T-helper 1 cell treated with Interleukin-12 subunit alpha and Interleukin-12 subunit beta and Interleukin-4 antibody, amounts not matched to agents 30 μg/mL and 1 μg/mL, for 36 hours (primary cell): ENCODE measurements around the gene CD96.
"Not testable (repeated sequence)": the region's sequence is repeated elsewhere in the genome, so short reads cannot be mapped to it uniquely, and the experiment has no call there.

ENCODE experiments used
- H3K27ac Mint-ChIP-seq: one replicate; pipeline ENCODE4 v1.8.0; 2021; ENCODE audit warnings: mild to moderate bottlenecking, mixed read lengths
- H3K27me3 Mint-ChIP-seq: one replicate; pipeline ENCODE4 v1.8.0; 2021; ENCODE audit warnings: low read depth, mixed read lengths
- H3K36me3 Mint-ChIP-seq: one replicate; pipeline ENCODE4 v1.8.0; 2021; ENCODE audit warnings: low read depth, mixed read lengths
- H3K4me1 Mint-ChIP-seq: one replicate; pipeline ENCODE4 v1.8.0; 2021; ENCODE audit warnings: low read depth, mixed read lengths
- H3K4me3 Mint-ChIP-seq: one replicate; pipeline ENCODE4 v1.8.0; 2021; ENCODE audit warnings: mild to moderate bottlenecking, moderate library complexity, mixed read lengths
- H3K9me3 Mint-ChIP-seq: one replicate; pipeline ENCODE4 v1.8.0; 2021; ENCODE audit warnings: mixed read lengths

CD96 gene

GRCh38 chr3:111539351-111540331 lies 2.4 kb upstream of the CD96 start:
- Mint-ChIP-seq H3K9me3 (no peaks in the 10 kb centered on the region), H3K27me3 (no peaks in the 10 kb centered on the region), H3K4me3 (peak overlapping the region; percentile 79), H3K36me3 (peaks cover 15% of the 10 kb centered on the region), H3K4me1 (peaks cover 40% of the 10 kb centered on the region), H3K27ac (peak overlapping the region; percentile 87)

GRCh38 chr3:111541391-111541790 lies 606 bp upstream of the CD96 start:
- H3K4me3 Mint-ChIP-seq = peak overlapping the region; percentile 97
- H3K4me1 Mint-ChIP-seq = peaks cover 56% of the 10 kb centered on the region
- peak overlapping the region; percentile 99 for H3K27ac Mint-ChIP-seq
- peaks cover 29% of the 10 kb centered on the region for H3K36me3 Mint-ChIP-seq
- H3K27me3 Mint-ChIP-seq = no peaks in the 10 kb centered on the region
- H3K9me3 Mint-ChIP-seq = no peaks in the 10 kb centered on the region

- Mint-ChIP-seq H3K27me3 (no peaks in the 10 kb centered on the region), H3K9me3 (no peaks in the 10 kb centered on the region), H3K4me1 (peaks cover 66% of the 10 kb centered on the region), H3K4me3 (peak overlapping the region; percentile 97), H3K36me3 (peaks cover 38% of the 10 kb centered on the region), H3K27ac (peak overlapping the region; percentile 99)
Measured at GRCh38 chr3:111542611-111543300, 759 bp downstream of the CD96 start.

GRCh38 chr3:111545349-111545748 lies 3.4 kb downstream of the CD96 start:
- Mint-ChIP-seq H3K9me3 (no peaks in the 10 kb centered on the region), H3K27ac (no peak overlapping the region), H3K27me3 (no peaks in the 10 kb centered on the region), H3K36me3 (peaks cover 45% of the 10 kb centered on the region), H3K4me1 (peaks cover 45% of the 10 kb centered on the region), H3K4me3 (no peak overlapping the region)

GRCh38 chr3:111547631-111548030 lies 5.6 kb downstream of the CD96 start:
- Mint-ChIP-seq H3K9me3 (no peaks in the 10 kb centered on the region), H3K27ac (no peak overlapping the region), H3K4me3 (no peak overlapping the region), H3K36me3 (peaks cover 43% of the 10 kb centered on the region), H3K27me3 (no peaks in the 10 kb centered on the region), H3K4me1 (peaks cover 42% of the 10 kb centered on the region)

- H3K27ac Mint-ChIP-seq = no peak overlapping the region
- H3K36me3 Mint-ChIP-seq = peaks cover 41% of the 10 kb centered on the region
- no peak overlapping the region for H3K4me3 Mint-ChIP-seq
- H3K27me3 Mint-ChIP-seq = no peaks in the 10 kb centered on the region
- H3K4me1 Mint-ChIP-seq = peaks cover 42% of the 10 kb centered on the region
- H3K9me3 Mint-ChIP-seq = no peaks in the 10 kb centered on the region
Measured at GRCh38 chr3:111548092-111548491, 6.1 kb downstream of the CD96 start.

GRCh38 chr3:111548756-111549155 lies 6.8 kb downstream of the CD96 start:
- no peak overlapping the region for H3K27ac Mint-ChIP-seq
- peaks cover 38% of the 10 kb centered on the region for H3K36me3 Mint-ChIP-seq
- H3K9me3 Mint-ChIP-seq = no peaks in the 10 kb centered on the region
- H3K27me3 Mint-ChIP-seq = no peaks in the 10 kb centered on the region
- H3K4me3 Mint-ChIP-seq = no peak overlapping the region
- H3K4me1 Mint-ChIP-seq = peaks cover 42% of the 10 kb centered on the region

- H3K4me1 Mint-ChIP-seq = peaks cover 23% of the 10 kb centered on the region
- H3K27me3 Mint-ChIP-seq, H3K27ac Mint-ChIP-seq, H3K4me3 Mint-ChIP-seq, H3K9me3 Mint-ChIP-seq: not testable (repeated sequence)
- H3K36me3 Mint-ChIP-seq = peaks cover 23% of the 10 kb centered on the region
Measured at GRCh38 chr3:111561902-111562301, 19.9 kb downstream of the CD96 start.

- Mint-ChIP-seq H3K27ac (no peak overlapping the region), H3K4me3 (no peak overlapping the region), H3K4me1 (peaks cover 48% of the 10 kb centered on the region), H3K36me3 (peaks cover 51% of the 10 kb centered on the region), H3K9me3 (no peaks in the 10 kb centered on the region), H3K27me3 (no peaks in the 10 kb centered on the region)
Measured at GRCh38 chr3:111566844-111567243, 24.8 kb downstream of the CD96 start.

- H3K4me3 Mint-ChIP-seq = no peak overlapping the region
- no peaks in the 10 kb centered on the region for H3K27me3 Mint-ChIP-seq
- peaks cover 48% of the 10 kb centered on the region for H3K36me3 Mint-ChIP-seq
- H3K4me1 Mint-ChIP-seq = peaks cover 47% of the 10 kb centered on the region
- no peaks in the 10 kb centered on the region for H3K9me3 Mint-ChIP-seq
- no peak overlapping the region for H3K27ac Mint-ChIP-seq
Measured at GRCh38 chr3:111568355-111568754, 26.4 kb downstream of the CD96 start.

- no peaks in the 10 kb centered on the region for H3K27me3 Mint-ChIP-seq
- H3K27ac Mint-ChIP-seq = no peak overlapping the region
- H3K4me3 Mint-ChIP-seq = no peak overlapping the region
- peaks cover 49% of the 10 kb centered on the region for H3K4me1 Mint-ChIP-seq
- peaks cover 50% of the 10 kb centered on the region for H3K36me3 Mint-ChIP-seq
- no peaks in the 10 kb centered on the region for H3K9me3 Mint-ChIP-seq
Measured at GRCh38 chr3:111568911-111569310, 26.9 kb downstream of the CD96 start.

- Mint-ChIP-seq H3K9me3 (no peaks in the 10 kb centered on the region), H3K27me3 (no peaks in the 10 kb centered on the region), H3K27ac (peak overlapping the region; percentile 47), H3K4me3 (no peak overlapping the region), H3K36me3 (peaks cover 46% of the 10 kb centered on the region), H3K4me1 (peaks cover 43% of the 10 kb centered on the region)
Measured at GRCh38 chr3:111570404-111571030, 28.5 kb downstream of the CD96 start.

GRCh38 chr3:111571282-111571681 lies 29.3 kb downstream of the CD96 start:
- Mint-ChIP-seq H3K36me3 (peaks cover 48% of the 10 kb centered on the region), H3K27ac (peak overlapping the region; percentile 47), H3K4me1 (peaks cover 41% of the 10 kb centered on the region), H3K4me3 (no peak overlapping the region), H3K9me3 (no peaks in the 10 kb centered on the region), H3K27me3 (no peaks in the 10 kb centered on the region)

- no peaks in the 10 kb centered on the region for H3K27me3 Mint-ChIP-seq
- peaks cover 40% of the 10 kb centered on the region for H3K4me1 Mint-ChIP-seq
- peaks cover 51% of the 10 kb centered on the region for H3K36me3 Mint-ChIP-seq
- no peak overlapping the region for H3K4me3 Mint-ChIP-seq
- H3K27ac Mint-ChIP-seq = peak overlapping the region; percentile 47
- H3K9me3 Mint-ChIP-seq = no peaks in the 10 kb centered on the region
Measured at GRCh38 chr3:111571907-111572460, 30.0 kb downstream of the CD96 start.
